G401.6 (cell line): ENCODE results near the gene SYP.
A peak's percentile ranks its signal among the peaks of the same experiment; 100 is the strongest.
"Not testable (repeated sequence)": the region's sequence is repeated elsewhere in the genome, so short reads cannot be mapped to it uniquely, and the experiment has no call there.

Experiments used
- FAIRE-seq: peaks from 2 replicates; lab custom pipeline; 2012; peaks lifted over from hg19 to GRCh38; lab: Jason Lieb, UNC

Gene SYP

GRCh38 chrX:49189606-49190005 lies 10.4 kb downstream of the SYP start:
- no peak for FAIRE-seq

GRCh38 chrX:49188468-49189076 lies 11.4 kb downstream of the SYP start:
- FAIRE-seq, result peak; percentile 62

GRCh38 chrX:49187526-49187925 lies 12.5 kb downstream of the SYP start:
- no peak for FAIRE-seq

GRCh38 chrX:49187028-49187394 lies 13.0 kb downstream of the SYP start:
- FAIRE-seq, result no peak

GRCh38 chrX:49186125-49187027 lies 13.6 kb downstream of the SYP start, which contains the start of gene PRICKLE3:
PRICKLE3 (minus strand) TSS chrX:49186373; CDS start chrX:49186297, 76 bp downstream.
- peak; percentile 87 for FAIRE-seq

- FAIRE-seq, result peak; percentile 100
Measured at GRCh38 chrX:49184294-49185281, 15.4 kb downstream of the SYP start.

GRCh38 chrX:49183701-49184281 lies 16.2 kb downstream of the SYP start:
- no peak for FAIRE-seq

GRCh38 chrX:49179358-49179757 lies 20.6 kb downstream of the SYP start:
- no peak for FAIRE-seq

GRCh38 chrX:49178537-49178936 lies 21.5 kb downstream of the SYP start:
- no peak for FAIRE-seq

GRCh38 chrX:49177873-49178480 lies 22.0 kb downstream of the SYP start:
- no peak for FAIRE-seq

GRCh38 chrX:49177338-49177833 lies 22.6 kb downstream of the SYP start:
- FAIRE-seq, result peak; percentile 85

- FAIRE-seq, result no peak
Measured at GRCh38 chrX:49176421-49177326, 23.3 kb downstream of the SYP start.

- no peak for FAIRE-seq
Measured at GRCh38 chrX:49175435-49176274, 24.3 kb downstream of the SYP start.

- FAIRE-seq, result peak; percentile 89
Measured at GRCh38 chrX:49174723-49175122, 25.3 kb downstream of the SYP start.

- FAIRE-seq, result not testable (repeated sequence)
Measured at GRCh38 chrX:49173544-49173943, 26.4 kb downstream of the SYP start.

- FAIRE-seq, result no peak
Measured at GRCh38 chrX:49172280-49172780, 27.7 kb downstream of the SYP start.

GRCh38 chrX:49171752-49172279 lies 28.2 kb downstream of the SYP start, which contains the start of gene PLP2:
PLP2 (plus strand) TSS chrX:49171898; CDS start chrX:49172001, 103 bp downstream.
- no peak for FAIRE-seq

- no peak for FAIRE-seq
Measured at GRCh38 chrX:49167740-49168108, 32.3 kb downstream of the SYP start.
